Caki2 (cell line): Measurements from ENCODE around the gene AQP12A. TPM values are rescaled to one million over a fixed set of nuclear protein-coding genes. Genes with fewer than 3 reads are reported as not detected.
"Not testable (repeated sequence)": the region's sequence is repeated elsewhere in the genome, so short reads cannot be mapped to it uniquely, and the experiment has no call there.

Experiments used
- DNase-seq: peaks from one replicate; pipeline ENCODE4 v3.0.0-alpha.2; 2015; ENCODE audit warnings: low read depth
- in situ Hi-C: cut with HindIII; loops from 2 replicates; pipeline ENCODE4 v1.10.0; 2016; ENCODE audit warnings: low sequenced_read_pairs, low pct_unique_long_range_greater_than_20kb, mixed read lengths
- total RNA-seq: library from RNA; depleted of rRNA; stranded (reverse); fragments of >200 nt; shearing (Covaris generic); gene quantifications from 2 replicates; pipeline ENCODE4 v1.2.3, GENCODE V29; 2014; ENCODE audit warnings: low replicate concordance; rRNA removed

AQP12A gene
- not detected in 2 replicates for total RNA-seq

- DNase-seq, in situ Hi-C loops: not testable (repeated sequence)
These were observed at the start of gene AQP12A for GRCh38 chr2:240691631-240692420. Gene AQP12A, plus strand, starts transcription at chr2:240691866. Its CDS starts 48 bp downstream, at chr2:240691914.

- DNase-seq, result no peak
- in situ Hi-C loops, result no loop called here
These were observed 49.4 kb upstream of the AQP12A start for GRCh38 chr2:240642061-240642805.

- no peak for DNase-seq
- in situ Hi-C loops, result no loop called here
These were observed 48.9 kb upstream of the AQP12A start for GRCh38 chr2:240642806-240643092.

GRCh38 chr2:240643093-240643810, 48.4 kb upstream of the AQP12A start:
- in situ Hi-C loops, result no loop called here
- DNase-seq, result no peak

GRCh38 chr2:240643811-240644150, 47.9 kb upstream of the AQP12A start:
- in situ Hi-C loops, result no loop called here
- DNase-seq, result no peak

GRCh38 chr2:240644171-240644651, 47.5 kb upstream of the AQP12A start:
- in situ Hi-C loops, result no loop called here
- no peak for DNase-seq

GRCh38 chr2:240644859-240645301, 46.8 kb upstream of the AQP12A start:
- in situ Hi-C loops, result no loop called here
- no peak for DNase-seq

GRCh38 chr2:240645346-240645745, 46.3 kb upstream of the AQP12A start:
- in situ Hi-C loops, result no loop called here
- DNase-seq, result no peak

- in situ Hi-C loops, result no loop called here
- no peak for DNase-seq
These were observed 45.9 kb upstream of the AQP12A start for GRCh38 chr2:240645801-240646175.

- DNase-seq, result no peak
- in situ Hi-C loops, result no loop called here
These were observed 45.3 kb upstream of the AQP12A start for GRCh38 chr2:240646176-240646899.

GRCh38 chr2:240646900-240647502, 44.7 kb upstream of the AQP12A start:
- in situ Hi-C loops, result no loop called here
- no peak for DNase-seq

GRCh38 chr2:240647503-240648154, 44.0 kb upstream of the AQP12A start:
- in situ Hi-C loops, result no loop called here
- DNase-seq, result no peak

GRCh38 chr2:240648155-240648649, 43.5 kb upstream of the AQP12A start:
- in situ Hi-C loops, result no loop called here
- DNase-seq, result no peak

- in situ Hi-C loops, result no loop called here
- DNase-seq, result no peak
These were observed 42.9 kb upstream of the AQP12A start for GRCh38 chr2:240648650-240649275.

GRCh38 chr2:240649331-240649730, 42.3 kb upstream of the AQP12A start:
- in situ Hi-C loops, result no loop called here

GRCh38 chr2:240650254-240650965, 41.3 kb upstream of the AQP12A start:
- in situ Hi-C loops, result no loop called here

More at GRCh38 chr2:240649331-240649730, 42.3 kb upstream of the AQP12A start:
- DNase-seq, result no peak

More at GRCh38 chr2:240650254-240650965, 41.3 kb upstream of the AQP12A start:
- no peak for DNase-seq
